ENCODE results near the gene SLF2. TPM values are rescaled to one million over a fixed set of nuclear protein-coding genes. Genes with fewer than 3 reads are reported as not detected.
A peak's percentile ranks its signal among the peaks of the same experiment; 100 is the strongest.

Gene SLF2
- total and polyA plus RNA-seq, 2 of the 13 experiments (the other 11 are each of a cell fraction or from before 2014, with no cell fraction given), result 12.2 to 48.1 TPM

- no peak for TF ChIP-seq ZNF670 (CRISPR knock-in tag; IDR thresholded peaks at IDR 0.05; ENCODE audit: borderline replicate concordance)
- 0 out of 2 replicates have a peak, but pooled peaks have one; percentile 20 for TF ChIP-seq EEA1 (CRISPR knock-in tag; IDR thresholded peaks at IDR 0.05; ENCODE audit: borderline replicate concordance)
- TF ChIP-seq, protein P1, sequence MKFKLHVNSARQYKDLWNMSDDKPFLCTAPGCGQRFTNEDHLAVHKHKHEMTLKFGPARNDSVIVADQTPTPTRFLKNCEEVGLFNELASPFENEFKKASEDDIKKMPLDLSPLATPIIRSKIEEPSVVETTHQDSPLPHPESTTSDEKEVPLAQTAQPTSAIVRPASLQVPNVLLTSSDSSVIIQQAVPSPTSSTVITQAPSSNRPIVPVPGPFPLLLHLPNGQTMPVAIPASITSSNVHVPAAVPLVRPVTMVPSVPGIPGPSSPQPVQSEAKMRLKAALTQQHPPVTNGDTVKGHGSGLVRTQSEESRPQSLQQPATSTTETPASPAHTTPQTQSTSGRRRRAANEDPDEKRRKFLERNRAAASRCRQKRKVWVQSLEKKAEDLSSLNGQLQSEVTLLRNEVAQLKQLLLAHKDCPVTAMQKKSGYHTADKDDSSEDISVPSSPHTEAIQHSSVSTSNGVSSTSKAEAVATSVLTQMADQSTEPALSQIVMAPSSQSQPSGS (CRISPR knock-in tag; IDR thresholded peaks at IDR 0.05), result no peak
- TF ChIP-seq MEF2D (CRISPR knock-in tag; IDR thresholded peaks at IDR 0.05), result no peak
- no peak for TF ChIP-seq ZNF275 (CRISPR knock-in tag; IDR thresholded peaks at IDR 0.05; ENCODE audit: borderline replicate concordance)
- TF ChIP-seq, protein P2, sequence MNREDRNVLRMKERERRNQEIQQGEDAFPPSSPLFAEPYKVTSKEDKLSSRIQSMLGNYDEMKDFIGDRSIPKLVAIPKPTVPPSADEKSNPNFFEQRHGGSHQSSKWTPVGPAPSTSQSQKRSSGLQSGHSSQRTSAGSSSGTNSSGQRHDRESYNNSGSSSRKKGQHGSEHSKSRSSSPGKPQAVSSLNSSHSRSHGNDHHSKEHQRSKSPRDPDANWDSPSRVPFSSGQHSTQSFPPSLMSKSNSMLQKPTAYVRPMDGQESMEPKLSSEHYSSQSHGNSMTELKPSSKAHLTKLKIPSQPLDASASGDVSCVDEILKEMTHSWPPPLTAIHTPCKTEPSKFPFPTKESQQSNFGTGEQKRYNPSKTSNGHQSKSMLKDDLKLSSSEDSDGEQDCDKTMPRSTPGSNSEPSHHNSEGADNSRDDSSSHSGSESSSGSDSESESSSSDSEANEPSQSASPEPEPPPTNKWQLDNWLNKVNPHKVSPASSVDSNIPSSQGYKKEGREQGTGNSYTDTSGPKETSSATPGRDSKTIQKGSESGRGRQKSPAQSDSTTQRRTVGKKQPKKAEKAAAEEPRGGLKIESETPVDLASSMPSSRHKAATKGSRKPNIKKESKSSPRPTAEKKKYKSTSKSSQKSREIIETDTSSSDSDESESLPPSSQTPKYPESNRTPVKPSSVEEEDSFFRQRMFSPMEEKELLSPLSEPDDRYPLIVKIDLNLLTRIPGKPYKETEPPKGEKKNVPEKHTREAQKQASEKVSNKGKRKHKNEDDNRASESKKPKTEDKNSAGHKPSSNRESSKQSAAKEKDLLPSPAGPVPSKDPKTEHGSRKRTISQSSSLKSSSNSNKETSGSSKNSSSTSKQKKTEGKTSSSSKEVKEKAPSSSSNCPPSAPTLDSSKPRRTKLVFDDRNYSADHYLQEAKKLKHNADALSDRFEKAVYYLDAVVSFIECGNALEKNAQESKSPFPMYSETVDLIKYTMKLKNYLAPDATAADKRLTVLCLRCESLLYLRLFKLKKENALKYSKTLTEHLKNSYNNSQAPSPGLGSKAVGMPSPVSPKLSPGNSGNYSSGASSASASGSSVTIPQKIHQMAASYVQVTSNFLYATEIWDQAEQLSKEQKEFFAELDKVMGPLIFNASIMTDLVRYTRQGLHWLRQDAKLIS (CRISPR knock-in tag; IDR thresholded peaks at IDR 0.05), result no peak
- TF ChIP-seq ERF (CRISPR knock-in tag; IDR thresholded peaks at IDR 0.05), result peak; percentile 19; the same call in 1 of the 2 replicates
- no peak for TF ChIP-seq PRPF4 (IDR thresholded peaks at IDR 0.05; ENCODE audit: low read depth, low read length, poor library complexity, severe bottlenecking)
- TF ChIP-seq NFKBIZ (CRISPR knock-in tag; IDR thresholded peaks at IDR 0.05), result no peak
- TF ChIP-seq DPF2 (CRISPR knock-in tag; IDR thresholded peaks at IDR 0.05; ENCODE audit: borderline replicate concordance, low read depth), result peak; percentile 17; the same call in 1 of the 2 replicates
- no peak for TF ChIP-seq SRSF4 (IDR thresholded peaks at IDR 0.05; ENCODE audit: low read depth, low read length, poor library complexity, severe bottlenecking)
- no peak; the same call in 1 of the 2 replicates for TF ChIP-seq ZNF430 (CRISPR knock-in tag; IDR thresholded peaks at IDR 0.05)
- no peak for TF ChIP-seq NFE2L1 (CRISPR knock-in tag; IDR thresholded peaks at IDR 0.05; ENCODE audit: borderline replicate concordance)
- TF ChIP-seq RERE (CRISPR knock-in tag; IDR thresholded peaks at IDR 0.05; ENCODE audit: low read depth), result no peak
These were observed 57.5 kb downstream of the SLF2 start (continued) for GRCh38 chr10:100970076-100970913.

Data from HepG2 (cell line).